Endothelial cell of umbilical vein (primary cell): Measurements from ENCODE around the gene FAM168A.

ENCODE experiments used
- EZH2 ChIP-seq: IDR thresholded peaks from 2 replicates; pipeline ENCODE4 v1.6.1; 2012; ENCODE audit warnings: borderline replicate concordance, low read depth, mild to moderate bottlenecking, moderate library complexity, low read length, inconsistent platforms; ENCODE audit not compliant: severe bottlenecking
- FOS ChIP-seq: IDR thresholded peaks from 2 replicates; pipeline ENCODE4 v1.6.1; 2011; ENCODE audit warnings: mild to moderate bottlenecking, low read length, moderate library complexity, borderline replicate concordance; ENCODE audit not compliant: insufficient read depth
- JUN ChIP-seq: IDR thresholded peaks from 2 replicates; pipeline ENCODE4 v1.6.1; 2011; ENCODE audit warnings: borderline replicate concordance, low read depth; ENCODE audit not compliant: insufficient read length, insufficient read depth
- MYC ChIP-seq: IDR thresholded peaks from one replicate; pipeline ENCODE4 v1.6.1; 2011; ENCODE audit warnings: mild to moderate bottlenecking, low read depth, low read length
- POLR2A ChIP-seq: IDR thresholded peaks from 2 replicates; pipeline ENCODE4 v1.6.1; 2012; ENCODE audit warnings: low read depth, mild to moderate bottlenecking, control low read depth, low read length
- POLR2AphosphoS5 ChIP-seq: IDR thresholded peaks from 2 replicates; pipeline ENCODE4 v1.6.1; 2012; ENCODE audit warnings: low read depth, mild to moderate bottlenecking, control low read depth, low read length, moderate library complexity; ENCODE audit not compliant: insufficient read depth
- TF ChIP-seq, protein P1 (sequence below), 2 donors: IDR thresholded peaks; 1 replicate in 1 of 2; 2 replicates in 1 of 2; pipeline ENCODE4 v1.5.1; 2011; ENCODE audit warnings: low read length in 2 of 2, mild to moderate bottlenecking in 2 of 2, moderate library complexity in 2 of 2, control low read depth in 1 of 2, inconsistent platforms in 1 of 2, low read depth in 1 of 2; ENCODE audit not compliant: insufficient read depth in 1 of 2; ENCODE audit errors: extremely low read depth in 1 of 2
- TF ChIP-seq, protein P2 (sequence below): IDR thresholded peaks from 2 replicates; pipeline ENCODE4 v1.6.1; 2011; ENCODE audit not compliant: insufficient read depth, insufficient read length

DNA sequence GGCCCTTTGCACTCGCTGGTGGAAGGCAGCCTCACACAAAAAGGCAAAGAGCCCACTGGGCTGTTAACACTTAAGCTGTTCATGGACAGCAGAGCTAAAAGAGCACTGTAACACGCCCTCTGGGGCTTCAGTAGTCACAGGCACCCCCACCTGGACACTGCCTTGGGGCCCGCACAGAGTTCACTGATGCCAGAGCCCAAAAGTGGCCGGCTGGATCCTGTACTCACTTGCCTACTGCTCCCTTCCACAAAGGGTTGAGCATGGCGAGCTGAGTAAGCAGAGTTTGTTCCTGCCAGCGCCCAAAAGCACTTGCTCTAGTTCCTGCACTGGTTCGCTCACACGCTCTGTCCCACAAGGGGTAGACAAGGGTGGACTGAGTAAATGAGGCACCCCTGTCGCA lies 142.9 kb downstream of the FAM168A start:
- TF ChIP-seq, protein P1, sequence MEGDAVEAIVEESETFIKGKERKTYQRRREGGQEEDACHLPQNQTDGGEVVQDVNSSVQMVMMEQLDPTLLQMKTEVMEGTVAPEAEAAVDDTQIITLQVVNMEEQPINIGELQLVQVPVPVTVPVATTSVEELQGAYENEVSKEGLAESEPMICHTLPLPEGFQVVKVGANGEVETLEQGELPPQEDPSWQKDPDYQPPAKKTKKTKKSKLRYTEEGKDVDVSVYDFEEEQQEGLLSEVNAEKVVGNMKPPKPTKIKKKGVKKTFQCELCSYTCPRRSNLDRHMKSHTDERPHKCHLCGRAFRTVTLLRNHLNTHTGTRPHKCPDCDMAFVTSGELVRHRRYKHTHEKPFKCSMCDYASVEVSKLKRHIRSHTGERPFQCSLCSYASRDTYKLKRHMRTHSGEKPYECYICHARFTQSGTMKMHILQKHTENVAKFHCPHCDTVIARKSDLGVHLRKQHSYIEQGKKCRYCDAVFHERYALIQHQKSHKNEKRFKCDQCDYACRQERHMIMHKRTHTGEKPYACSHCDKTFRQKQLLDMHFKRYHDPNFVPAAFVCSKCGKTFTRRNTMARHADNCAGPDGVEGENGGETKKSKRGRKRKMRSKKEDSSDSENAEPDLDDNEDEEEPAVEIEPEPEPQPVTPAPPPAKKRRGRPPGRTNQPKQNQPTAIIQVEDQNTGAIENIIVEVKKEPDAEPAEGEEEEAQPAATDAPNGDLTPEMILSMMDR (IDR thresholded peaks at IDR 0.05; ENCODE audit: extremely low read depth in 1 of 2, insufficient read depth in 1 of 2, low read depth in 1 of 2, low read length in 2 of 2) = no peak
- no peak for TF ChIP-seq POLR2AphosphoS5
- TF ChIP-seq POLR2A = no peak
- TF ChIP-seq MYC = no peak
- no peak for TF ChIP-seq EZH2
- TF ChIP-seq FOS = no peak
- TF ChIP-seq, protein P2, sequence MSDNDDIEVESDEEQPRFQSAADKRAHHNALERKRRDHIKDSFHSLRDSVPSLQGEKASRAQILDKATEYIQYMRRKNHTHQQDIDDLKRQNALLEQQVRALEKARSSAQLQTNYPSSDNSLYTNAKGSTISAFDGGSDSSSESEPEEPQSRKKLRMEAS = no peak
- no peak for TF ChIP-seq JUN
